HEK293 (cell line): Measurements from ENCODE around the gene MLH3.

Experiments used
- CTCF ChIA-PET: fragments of 350-600 bp; formaldehyde crosslinking; extraction: SDS; loops from one replicate; lab custom pipeline; 2021; ENCODE audit warnings: antibody characterized with exemption; lab: Yijun Ruan, JAX
- POLR2A ChIA-PET: fragments of 300-600 bp; formaldehyde crosslinking; extraction: SDS; loops from one replicate; lab custom pipeline; 2020; ENCODE audit warnings: antibody characterized with exemption, inconsistent platforms; lab: Yijun Ruan, JAX
- H3K27ac ChIP-seq: fragments of 200-500 bp; sonication (Bioruptor generic); 2 replicates; pipeline ENCODE4 v1.5.1; 2014; ENCODE audit warnings: low read depth, low read length, control low read depth, inconsistent platforms; ENCODE audit errors: extremely low read depth
- H3K36me3 ChIP-seq, 2 experiments: fragments of 200-500 bp in 1 of 2; sonication (Bioruptor generic) in 1 of 2; 1 replicate in 1 of 2; 2 replicates in 1 of 2; pipeline ENCODE4 v1.5.1; 2014 to 2017; ENCODE audit warnings: inconsistent platforms in 2 of 2, low read length in 2 of 2; ENCODE audit not compliant: control insufficient read depth in 2 of 2, insufficient read depth in 1 of 2
- H3K4me1 ChIP-seq: fragments of 200-500 bp; sonication (Bioruptor generic); 2 replicates; pipeline ENCODE4 v1.5.1; 2014; ENCODE audit warnings: mild to moderate bottlenecking, low read length, inconsistent platforms; ENCODE audit not compliant: control insufficient read depth, insufficient read depth
- H3K4me3 ChIP-seq: 2 replicates; pipeline ENCODE4 v1.5.1; 2011; ENCODE audit warnings: low read depth, mild to moderate bottlenecking, control low read depth, low read length, moderate library complexity
- H3K9me3 ChIP-seq: fragments of 200-500 bp; sonication (Bioruptor generic); 2 replicates; pipeline ENCODE4 v1.5.1; 2014; ENCODE audit warnings: low read depth, low read length, inconsistent platforms; ENCODE audit not compliant: control insufficient read depth, insufficient read depth
- HOXD13 ChIP-seq: sonication (generic); formaldehyde crosslinking; IDR thresholded peaks from 2 replicates; pipeline ENCODE4 v1.8.0; 2022; ENCODE audit warnings: missing genetic modification reagents, borderline replicate concordance
- IKZF3 ChIP-seq: fragments of 450-650 bp; IDR thresholded peaks from 2 replicates; pipeline ENCODE4 v1.5.0; 2018; ENCODE audit warnings: missing biosample characterization, mild to moderate bottlenecking, missing genetic modification characterization, moderate library complexity
- KLF9 ChIP-seq: fragments of 450-650 bp; formaldehyde crosslinking; IDR thresholded peaks from 2 replicates; pipeline ENCODE4 v1.5.1; 2016; ENCODE audit warnings: missing biosample characterization, missing genetic modification characterization, low read depth
- PBX3 ChIP-seq: sonication (generic); formaldehyde crosslinking; IDR thresholded peaks from 2 replicates; pipeline ENCODE4 v1.8.1; 2022; ENCODE audit warnings: mild to moderate bottlenecking, moderate library complexity, missing genetic modification reagents
- SALL2 ChIP-seq: fragments of 450-650 bp; formaldehyde crosslinking; IDR thresholded peaks from 2 replicates; pipeline ENCODE4 v1.5.0; 2017; ENCODE audit warnings: missing biosample characterization, mild to moderate bottlenecking, missing genetic modification characterization, borderline replicate concordance
- SCRT1 ChIP-seq: fragments of 450-650 bp; formaldehyde crosslinking; IDR thresholded peaks from 2 replicates; pipeline ENCODE4 v1.5.1; 2016; ENCODE audit warnings: missing biosample characterization, missing genetic modification characterization, borderline replicate concordance
- SCRT2 ChIP-seq: fragments of 450-650 bp; formaldehyde crosslinking; IDR thresholded peaks from 2 replicates; pipeline ENCODE4 v1.5.1; 2016; ENCODE audit warnings: missing biosample characterization, missing genetic modification characterization
- SP7 ChIP-seq: fragments of 450-650 bp; formaldehyde crosslinking; IDR thresholded peaks from 2 replicates; pipeline ENCODE4 v1.5.1; 2016; ENCODE audit warnings: missing biosample characterization, missing genetic modification characterization
- ZBTB1 ChIP-seq: fragments of 450-650 bp; formaldehyde crosslinking; IDR thresholded peaks from 2 replicates; pipeline ENCODE4 v1.5.1; 2016; ENCODE audit warnings: missing biosample characterization, missing genetic modification characterization
- ZBTB7A ChIP-seq: fragments of 450-650 bp; formaldehyde crosslinking; IDR thresholded peaks from 2 replicates; pipeline ENCODE4 v1.5.1; 2016; ENCODE audit warnings: low read depth, missing biosample characterization, missing genetic modification characterization
- ZEB2 ChIP-seq: fragments of 450-650 bp; formaldehyde crosslinking; IDR thresholded peaks from 2 replicates; pipeline ENCODE4 v1.5.1; 2016; ENCODE audit warnings: missing biosample characterization, missing genetic modification characterization
- ZNF174 ChIP-seq: fragments of 450-650 bp; formaldehyde crosslinking; IDR thresholded peaks from 2 replicates; pipeline ENCODE4 v1.5.0; 2017; ENCODE audit warnings: missing biosample characterization, mild to moderate bottlenecking, missing genetic modification characterization
- ZNF292 ChIP-seq: fragments of 450-650 bp; formaldehyde crosslinking; IDR thresholded peaks from 2 replicates; pipeline ENCODE4 v1.5.1; 2016; ENCODE audit warnings: low read depth, missing biosample characterization, missing genetic modification characterization, borderline replicate concordance
- ZNF302 ChIP-seq: fragments of 450-650 bp; formaldehyde crosslinking; IDR thresholded peaks from 2 replicates; pipeline ENCODE4 v1.5.1; 2016; ENCODE audit warnings: missing biosample characterization, missing genetic modification characterization, low read depth
- ZNF398 ChIP-seq: fragments of 450-650 bp; formaldehyde crosslinking; IDR thresholded peaks from 2 replicates; pipeline ENCODE4 v1.5.1; 2017; ENCODE audit warnings: missing biosample characterization, missing genetic modification characterization
- ZNF416 ChIP-seq: fragments of 450-650 bp; formaldehyde crosslinking; IDR thresholded peaks from 2 replicates; pipeline ENCODE4 v1.5.1; 2016; ENCODE audit warnings: missing biosample characterization, missing genetic modification characterization
- ZNF501 ChIP-seq: fragments of 450-650 bp; formaldehyde crosslinking; IDR thresholded peaks from 2 replicates; pipeline ENCODE4 v1.5.1; 2016; ENCODE audit warnings: missing biosample characterization, missing genetic modification characterization
- ZNF621 ChIP-seq: fragments of 450-650 bp; formaldehyde crosslinking; IDR thresholded peaks from 2 replicates; pipeline ENCODE4 v1.5.1; 2017; ENCODE audit warnings: missing biosample characterization, missing genetic modification characterization
- ZNF645 ChIP-seq: fragments of 450-650 bp; formaldehyde crosslinking; IDR thresholded peaks from 2 replicates; pipeline ENCODE4; 2016; ENCODE audit warnings: missing biosample characterization, missing genetic modification characterization
- ZNF76 ChIP-seq: fragments of 450-650 bp; formaldehyde crosslinking; IDR thresholded peaks from 2 replicates; pipeline ENCODE4; 2016; ENCODE audit warnings: low read depth, missing biosample characterization, missing genetic modification characterization, borderline replicate concordance
- ZSCAN16 ChIP-seq: fragments of 450-650 bp; formaldehyde crosslinking; IDR thresholded peaks from 2 replicates; pipeline ENCODE4 v1.5.1; 2016; ENCODE audit warnings: missing biosample characterization, missing genetic modification characterization

The MLH3 gene

GRCh38 chr14:75005357-75005756 lies 45.9 kb downstream of the MLH3 start (continued):
- TF ChIP-seq PBX3: no peak
- TF ChIP-seq ZNF174: no peak
- TF ChIP-seq ZSCAN16: no peak
- no peak for TF ChIP-seq HOXD13 (CRISPR knock-in tag)
- no peak for TF ChIP-seq ZNF621 (tag by site-specific recombination)

GRCh38 chr14:75003250-75004027 lies 47.8 kb downstream of the MLH3 start:
- Histone ChIP-seq H3K27ac (peak overlapping the region; percentile 6; the same call in 1 of the 2 replicates), H3K36me3 (peaks cover 36 to 46% of the 10 kb centered on the region in 2 experiments), H3K4me3 (peak overlapping the region; percentile 83), H3K9me3 (no peaks in the 10 kb centered on the region), H3K4me1 (no peaks in the 10 kb centered on the region)
- CTCF ChIA-PET: interaction anchor here (0.6 to 2.7 kb wide), 7 partner anchors 13 to 1878 kb away, joined by 3 to 10 read pairs (median 4); no protein-coding TSS in a partner anchor
- POLR2A ChIA-PET: interaction anchor here (1.3 to 1.7 kb wide), 3 partner anchors 15 to 80 kb away, joined by 3 to 6 read pairs (median 6); partner anchors contain the start of genes PGF and RPS6KL1
- no peak for TF ChIP-seq KLF9
- TF ChIP-seq ZNF292 (tag by site-specific recombination): no peak
- no peak for TF ChIP-seq SP7 (tag by site-specific recombination)
- TF ChIP-seq IKZF3 (tag by site-specific recombination): no peak
- TF ChIP-seq ZEB2 (tag by site-specific recombination): no peak
- no peak for TF ChIP-seq ZNF302 (tag by site-specific recombination)
- TF ChIP-seq ZBTB7A: no peak
- no peak for TF ChIP-seq SALL2 (tag by site-specific recombination)
- peak; percentile 77 for TF ChIP-seq SCRT1 (tag by site-specific recombination)
- peak; percentile 85 for TF ChIP-seq SCRT2 (tag by site-specific recombination)
- peak; percentile 4; the same call in 1 of the 2 replicates for TF ChIP-seq ZNF76
- TF ChIP-seq ZNF645 (tag by site-specific recombination): no peak
- TF ChIP-seq ZBTB1 (tag by site-specific recombination): no peak
- TF ChIP-seq ZNF398 (tag by site-specific recombination): no peak
- TF ChIP-seq ZNF501 (tag by site-specific recombination): 0 out of 2 replicates have a peak, but pooled peaks have one; percentile 36
- TF ChIP-seq PBX3: no peak
- no peak for TF ChIP-seq ZNF416 (tag by site-specific recombination)
